BLaER1 treated with 17β-estradiol and CSF1 and Interleukin-3, amounts not matched to agents 10 nM and 100 nM (cell line): ENCODE data around the gene PCDH9.
"Not testable (repeated sequence)": the region's sequence is repeated elsewhere in the genome, so short reads cannot be mapped to it uniquely, and the experiment has no call there.

Experiments
- H3K27ac ChIP-seq, 11 experiments: shearing (Covaris generic); formaldehyde crosslinking; 2 replicates each; pipeline ENCODE4 v1.8.1; 2022
- H3K27me3 ChIP-seq, 11 experiments: shearing (Covaris generic); formaldehyde crosslinking; 2 replicates each; pipeline ENCODE4 v1.8.1; 2022
- H3K36me3 ChIP-seq, 11 experiments: shearing (Covaris generic); formaldehyde crosslinking; 2 replicates each; pipeline ENCODE4 v1.8.1; 2022
- H3K4me1 ChIP-seq, 10 experiments: shearing (Covaris generic); formaldehyde crosslinking; 2 replicates each; pipeline ENCODE4 v1.8.1; 2022
- H3K4me2 ChIP-seq, 11 experiments: shearing (Covaris generic); formaldehyde crosslinking; 2 replicates each; pipeline ENCODE4 v1.8.1; 2022
- H3K4me3 ChIP-seq, 10 experiments: shearing (Covaris generic); formaldehyde crosslinking; 2 replicates each; pipeline ENCODE4 v1.8.1; 2022
- H3K9ac ChIP-seq, 11 experiments: shearing (Covaris generic); formaldehyde crosslinking; 2 replicates each; pipeline ENCODE4 v1.8.1; 2022
- H3K9me3 ChIP-seq, 11 experiments: shearing (Covaris generic); formaldehyde crosslinking; replicated peaks in 1 of 11; 2 replicates each; pipeline ENCODE4 v1.8.1; 2022
- H4K20me1 ChIP-seq, 11 experiments: shearing (Covaris generic); formaldehyde crosslinking; 2 replicates each; pipeline ENCODE4 v1.8.1; 2022
- Cebpa-rat ChIP-seq, 11 experiments: shearing (Covaris generic); IDR thresholded peaks; 2 replicates each; pipeline ENCODE4 v1.8.1; 2022

Gene PCDH9

GRCh38 chr13:66264971-66265370, 965.2 kb downstream of the PCDH9 start:
- H3K36me3 ChIP-seq = no peaks in the 10 kb centered on the region
- H3K9ac ChIP-seq = no peak overlapping the region
- H3K4me1 ChIP-seq = no peaks in the 10 kb centered on the region
- no peaks in the 10 kb centered on the region for H3K27me3 ChIP-seq
- no peak for TF ChIP-seq Cebpa-rat (IDR thresholded peaks at IDR 0.05)
- H4K20me1 ChIP-seq = no peaks in the 10 kb centered on the region
- no peak overlapping the region for H3K4me2 ChIP-seq
- H3K9me3 ChIP-seq = peaks cover 0 to 4% (median 0%) of the 10 kb centered on the region in 11 experiments; a peak in 1 of 22 replicates
- no peak overlapping the region for H3K4me3 ChIP-seq
- H3K27ac ChIP-seq = no peak overlapping the region

- no peaks in the 10 kb centered on the region for H3K27me3 ChIP-seq
- no peak overlapping the region for H3K4me2 ChIP-seq
- H3K9me3 ChIP-seq = peaks cover 0 to 7% (median 0%) of the 10 kb centered on the region in 11 experiments; a peak in 2 of 22 replicates
- no peaks in the 10 kb centered on the region for H3K4me1 ChIP-seq
- no peak for TF ChIP-seq Cebpa-rat (IDR thresholded peaks at IDR 0.05)
- H3K27ac ChIP-seq = no peak overlapping the region
- H3K9ac ChIP-seq = no peak overlapping the region
- H3K36me3 ChIP-seq = no peaks in the 10 kb centered on the region
- H3K4me3 ChIP-seq = no peak overlapping the region
- H4K20me1 ChIP-seq = no peaks in the 10 kb centered on the region
Measured at GRCh38 chr13:66262330-66262729, 967.8 kb downstream of the PCDH9 start.

- not testable (repeated sequence) for H3K27me3 ChIP-seq, H4K20me1 ChIP-seq, H3K9ac ChIP-seq, H3K36me3 ChIP-seq, H3K27ac ChIP-seq, H3K4me2 ChIP-seq, H3K4me3 ChIP-seq, H3K9me3 ChIP-seq, H3K4me1 ChIP-seq
Measured at GRCh38 chr13:66259426-66259825, 970.7 kb downstream of the PCDH9 start.
